Gastroesophageal sphincter (tissue), 4 donors: ENCODE data around the gene FNDC5. TPM values are rescaled to one million over a fixed set of nuclear protein-coding genes. Genes with fewer than 3 reads are reported as not detected.
"Not testable (repeated sequence)": the region's sequence is repeated elsewhere in the genome, so short reads cannot be mapped to it uniquely, and the experiment has no call there.

Experiments used
- ATAC-seq: fragments of 150-250 bp; one replicate; pipeline ENCODE4 v1.9.1; 2016; ENCODE audit warnings: mild to moderate bottlenecking, moderate library complexity
- H3K27ac ChIP-seq, 4 donors: fragments of 200-600 bp; sonication (generic) in 3 of 4; 1 replicate in 3 of 4; 2 replicates in 1 of 4; pipeline ENCODE4 v1.5.1; 2016 to 2019
- H3K27me3 ChIP-seq: fragments of 200-600 bp; sonication (generic); one replicate; pipeline ENCODE4 v1.5.1; 2019
- H3K36me3 ChIP-seq, 2 donors: fragments of 200-600 bp; sonication (generic); one replicate each; pipeline ENCODE4 v1.5.1; 2019; ENCODE audit warnings: control low read depth in 1 of 2
- H3K4me1 ChIP-seq, 3 donors: fragments of 200-600 bp; sonication (generic); 1 replicate in 2 of 3; 2 replicates in 1 of 3; pipeline ENCODE4 v1.5.1; 2016 to 2019; ENCODE audit warnings: control low read depth in 2 of 3
- H3K4me3 ChIP-seq, 2 donors: fragments of 200-600 bp; sonication (generic); one replicate each; pipeline ENCODE4 v1.5.1; 2019; ENCODE audit warnings: mild to moderate bottlenecking in 1 of 2, moderate library complexity in 1 of 2
- H3K9me3 ChIP-seq, 3 donors: fragments of 200-600 bp; sonication (generic); one replicate each; pipeline ENCODE4 v1.5.1; 2017 to 2019; ENCODE audit warnings: control low read depth in 2 of 3
- EP300 ChIP-seq: sonication (generic); formaldehyde crosslinking; IDR thresholded peaks from one replicate; pipeline ENCODE4 v1.6.1; 2017; ENCODE audit warnings: antibody characterized with exemption, mild to moderate bottlenecking
- POLR2A ChIP-seq, 2 donors: fragments of 450-650 bp; IDR thresholded peaks; one replicate each; pipeline ENCODE4 v1.6.1; 2017; ENCODE audit warnings: antibody characterized with exemption in 2 of 2, mild to moderate bottlenecking in 2 of 2, moderate library complexity in 1 of 2
- POLR2AphosphoS5 ChIP-seq: sonication (generic); formaldehyde crosslinking; IDR thresholded peaks from one replicate; pipeline ENCODE4 v1.6.1; 2017; ENCODE audit warnings: antibody characterized with exemption
- WGBS, 2 donors: methylation state at CpG; one replicate each; pipeline ENCODE4 v1.1.5; 2018; ENCODE audit warnings: low coverage in 1 of 2; 5-methylcytosine and 5-hydroxymethylcytosine counted together
- total RNA-seq, 4 donors: library from RNA; depleted of rRNA; stranded (reverse); fragments of >200 nt; gene quantifications; one replicate each; pipeline ENCODE4 v1.1.0, GENCODE V29; 2016
- TF ChIP-seq, protein P1 (sequence below), 4 experiments: fragments of 200-600 bp in 2 of 4; fragments of 450-650 bp in 2 of 4; sonication (generic) in 1 of 4; IDR thresholded peaks; one replicate each; pipeline ENCODE4 v1.5.1; 2017 to 2019; ENCODE audit warnings: antibody characterized with exemption in 4 of 4, mild to moderate bottlenecking in 2 of 4, moderate library complexity in 2 of 4

Gene FNDC5
- total RNA-seq, 4 donors from 2014 or later, result 7.3 to 11.3 (median 8.9) TPM

DNA sequence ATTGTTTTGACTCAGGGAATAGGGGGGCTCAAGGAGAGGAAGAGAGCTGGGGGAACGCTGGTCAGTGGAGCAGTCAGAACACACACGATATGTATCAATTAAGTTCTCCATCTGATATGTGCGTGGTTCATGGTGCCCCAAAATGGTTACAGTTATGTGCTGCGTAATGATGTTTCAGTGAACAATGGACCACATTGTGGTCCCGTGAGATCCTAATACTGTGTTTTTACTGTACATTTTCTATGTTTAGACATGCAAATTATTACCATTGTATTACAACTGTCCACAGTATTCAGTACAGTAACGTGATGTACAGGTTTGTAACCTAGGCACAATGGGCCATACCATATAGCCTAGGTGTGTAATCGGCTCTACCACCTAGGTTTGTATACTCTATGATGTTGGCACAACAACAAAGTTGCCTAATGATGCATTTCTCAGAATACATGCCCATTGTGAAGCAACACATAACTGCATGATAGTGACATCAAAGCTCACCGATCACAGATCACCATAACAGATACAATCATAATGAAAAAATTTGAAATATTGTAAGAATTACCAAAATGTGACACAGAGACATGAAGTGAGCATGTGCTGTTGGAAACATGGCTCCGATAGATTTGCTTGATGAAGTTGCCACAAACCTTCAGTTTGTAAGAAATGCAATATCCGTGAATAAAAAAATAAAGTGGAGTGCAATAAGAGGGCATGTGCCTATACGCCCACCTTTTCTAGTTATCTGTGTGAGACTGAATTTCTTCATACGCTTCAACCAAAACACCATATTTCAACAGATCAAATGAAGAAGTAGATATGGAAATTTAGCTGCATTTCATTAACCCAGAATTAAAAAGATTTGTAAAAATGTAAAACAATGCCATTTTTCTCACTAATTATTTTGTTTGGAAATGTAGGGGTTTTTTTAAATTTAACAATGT, 45.3 kb upstream of the FNDC5 start:
- Histone ChIP-seq H3K27me3 (peaks cover 26% of the 10 kb centered on the region), H3K4me1 (no peaks in the 10 kb centered on the region), H3K4me3 (no peak overlapping the region), H3K36me3 (no peaks in the 10 kb centered on the region), H3K27ac (no peak overlapping the region), H3K9me3 (no peaks in the 10 kb centered on the region)
- 86 to 94% methylated on average over 11 of the region's 12 CpGs for WGBS, 2 donors
- ATAC-seq, result no peak
- no peak for TF ChIP-seq EP300
- TF ChIP-seq POLR2AphosphoS5, result no peak
- no peak for TF ChIP-seq POLR2A (IDR thresholded peaks at IDR 0.05)
- TF ChIP-seq, protein P1, sequence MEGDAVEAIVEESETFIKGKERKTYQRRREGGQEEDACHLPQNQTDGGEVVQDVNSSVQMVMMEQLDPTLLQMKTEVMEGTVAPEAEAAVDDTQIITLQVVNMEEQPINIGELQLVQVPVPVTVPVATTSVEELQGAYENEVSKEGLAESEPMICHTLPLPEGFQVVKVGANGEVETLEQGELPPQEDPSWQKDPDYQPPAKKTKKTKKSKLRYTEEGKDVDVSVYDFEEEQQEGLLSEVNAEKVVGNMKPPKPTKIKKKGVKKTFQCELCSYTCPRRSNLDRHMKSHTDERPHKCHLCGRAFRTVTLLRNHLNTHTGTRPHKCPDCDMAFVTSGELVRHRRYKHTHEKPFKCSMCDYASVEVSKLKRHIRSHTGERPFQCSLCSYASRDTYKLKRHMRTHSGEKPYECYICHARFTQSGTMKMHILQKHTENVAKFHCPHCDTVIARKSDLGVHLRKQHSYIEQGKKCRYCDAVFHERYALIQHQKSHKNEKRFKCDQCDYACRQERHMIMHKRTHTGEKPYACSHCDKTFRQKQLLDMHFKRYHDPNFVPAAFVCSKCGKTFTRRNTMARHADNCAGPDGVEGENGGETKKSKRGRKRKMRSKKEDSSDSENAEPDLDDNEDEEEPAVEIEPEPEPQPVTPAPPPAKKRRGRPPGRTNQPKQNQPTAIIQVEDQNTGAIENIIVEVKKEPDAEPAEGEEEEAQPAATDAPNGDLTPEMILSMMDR (IDR thresholded peaks at IDR 0.05), result no peak

DNA sequence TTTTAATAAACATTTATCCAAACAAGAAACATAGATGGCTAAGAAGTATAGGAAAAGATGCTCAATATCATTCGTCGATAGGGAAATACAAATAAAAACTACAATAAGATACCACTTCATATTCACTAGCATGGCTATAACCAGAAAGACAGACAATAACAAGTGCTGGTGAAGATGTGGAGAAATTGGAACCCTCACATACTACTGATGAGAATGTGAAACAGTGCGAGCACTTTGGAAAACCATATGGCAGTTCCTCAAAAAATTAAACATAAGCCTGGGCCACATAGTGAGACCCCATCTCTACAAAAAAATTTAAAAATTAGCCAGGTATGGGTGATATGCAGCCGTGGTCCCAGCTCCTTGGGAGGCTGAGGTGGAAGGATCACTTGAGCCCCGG, 39.6 kb upstream of the FNDC5 start:
- Histone ChIP-seq H3K9me3 (no peaks in the 10 kb centered on the region), H3K4me3 (no peak overlapping the region), H3K27ac (no peak overlapping the region), H3K36me3 (no peaks in the 10 kb centered on the region), H3K27me3 (peaks cover 5% of the 10 kb centered on the region), H3K4me1 (no peaks in the 10 kb centered on the region)
- no peak for ATAC-seq
- TF ChIP-seq EP300, result no peak
- no peak for TF ChIP-seq POLR2AphosphoS5
- TF ChIP-seq, protein P1 (IDR thresholded peaks at IDR 0.05), result no peak
- TF ChIP-seq POLR2A (IDR thresholded peaks at IDR 0.05), result no peak
- 84 to 90% methylated on average over 2 to 5 of the region's 5 CpGs for WGBS, 2 donors

DNA sequence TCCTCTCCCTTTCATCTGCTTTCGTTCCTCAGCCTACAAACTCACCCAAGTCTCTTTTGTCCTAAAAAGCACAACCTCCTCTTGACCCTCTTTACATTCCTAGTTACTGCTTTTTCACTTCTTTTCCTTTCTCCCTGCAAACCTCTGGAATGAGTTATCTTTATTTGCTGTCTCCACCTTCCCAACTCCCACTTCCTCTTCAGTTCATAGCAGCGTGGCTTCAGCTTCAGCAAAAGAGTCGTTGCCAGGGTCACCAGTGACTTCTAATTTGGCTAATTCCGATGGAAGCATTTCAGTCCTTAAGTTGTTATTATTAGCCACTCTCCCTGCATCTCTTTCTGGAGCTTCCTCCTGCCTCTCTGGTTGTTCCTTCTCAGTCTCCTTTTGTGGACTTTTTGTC, 36.7 kb upstream of the FNDC5 start:
- Histone ChIP-seq H3K4me3 (no peak overlapping the region), H3K27ac (no peak overlapping the region), H3K27me3 (peaks cover 5% of the 10 kb centered on the region), H3K9me3 (no peaks in the 10 kb centered on the region), H3K36me3 (no peaks in the 10 kb centered on the region), H3K4me1 (no peaks in the 10 kb centered on the region)
- WGBS, 2 donors, result 19 to 23% methylated on average over 4 of the region's 4 CpGs
- TF ChIP-seq POLR2AphosphoS5 (no peak), POLR2A (IDR thresholded peaks at IDR 0.05) (no peak)
- ATAC-seq, result no peak

DNA sequence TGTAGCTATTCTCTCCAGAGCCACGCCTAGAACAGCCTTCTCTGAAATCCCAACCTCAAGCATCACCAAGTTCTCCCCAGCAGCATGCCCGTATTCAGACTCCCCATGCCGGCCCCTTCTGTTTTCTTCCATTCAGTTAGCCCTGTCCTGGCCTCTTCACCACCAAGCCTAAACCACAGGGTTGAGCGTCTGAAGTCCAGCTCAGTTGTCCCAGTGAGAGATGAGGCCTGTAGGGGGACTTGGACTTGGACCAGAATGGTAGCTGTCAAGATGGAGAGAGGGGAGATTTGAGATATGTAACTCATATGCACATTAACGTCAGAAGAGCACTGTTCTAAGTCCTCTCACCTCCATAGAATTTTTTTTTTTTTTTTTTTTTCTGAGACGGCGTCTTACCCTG, 35.9 kb upstream of the FNDC5 start:
- Histone ChIP-seq H3K9me3 (no peaks in the 10 kb centered on the region), H3K27ac (no peak overlapping the region), H3K4me1 (peaks cover 0 to 4% (median 0%) of the 10 kb centered on the region in 3 donors), H3K27me3 (peaks cover 5% of the 10 kb centered on the region), H3K4me3 (no peak overlapping the region), H3K36me3 (no peaks in the 10 kb centered on the region)
- TF ChIP-seq POLR2AphosphoS5 (no peak), POLR2A (IDR thresholded peaks at IDR 0.05) (no peak), EP300 (no peak)
- TF ChIP-seq, protein P1 (IDR thresholded peaks at IDR 0.05), result no peak
- no peak for ATAC-seq
- 85 to 89% methylated on average over 3 to 5 of the region's 7 CpGs for WGBS, 2 donors

DNA sequence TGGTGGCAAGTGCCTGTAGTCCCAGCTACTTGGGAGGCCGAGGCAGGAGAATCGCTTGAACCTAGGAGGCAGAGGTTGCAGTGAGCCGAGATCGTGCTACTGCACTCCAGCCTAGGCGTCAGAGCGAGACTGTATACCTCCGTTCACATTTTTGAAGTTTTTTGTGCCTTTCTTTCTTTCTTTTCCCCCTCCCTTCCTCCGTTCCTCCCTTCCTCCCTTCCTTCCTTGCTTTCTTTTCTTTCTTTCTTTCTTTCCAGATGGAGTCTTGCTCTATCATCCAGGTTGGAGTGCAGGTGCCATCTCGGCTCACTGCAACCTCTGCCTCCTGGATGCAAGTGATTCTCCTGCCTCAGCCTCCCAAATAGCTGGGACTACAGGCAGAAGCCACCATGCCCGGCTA, 34.9 kb upstream of the FNDC5 start:
- H3K27ac ChIP-seq, ATAC-seq, H3K9me3 ChIP-seq, H3K4me3 ChIP-seq, H3K27me3 ChIP-seq, H3K36me3 ChIP-seq: not testable (repeated sequence)
- WGBS, 2 donors, result 77% methylated on average over 10 of the region's 10 CpGs; no CpG with 5 or more reads in 1 of the 2 donors
- peaks cover 0 to 12% (median 2%) of the 10 kb centered on the region in 3 donors for H3K4me1 ChIP-seq

DNA sequence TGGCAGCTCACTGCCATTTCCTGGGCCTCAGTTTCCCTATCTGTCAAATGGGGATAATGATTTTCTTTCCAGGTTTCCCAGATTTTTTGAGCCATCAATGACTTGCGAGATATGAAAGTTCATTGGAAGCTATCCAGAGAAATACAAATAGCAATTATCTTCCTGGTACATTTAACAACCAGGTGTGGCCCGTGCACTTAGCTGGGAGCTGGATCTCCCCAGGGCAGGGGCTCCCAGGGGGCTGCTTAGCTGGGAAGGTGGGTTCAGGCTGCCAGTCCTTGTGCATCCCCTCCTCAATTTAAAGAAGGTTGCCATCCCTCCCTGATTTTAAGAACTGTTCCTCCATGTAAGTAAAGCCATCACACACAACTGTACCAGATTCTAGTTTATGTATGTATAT, 34.1 kb upstream of the FNDC5 start:
- ATAC-seq, result no peak
- no peak overlapping the region for H3K4me3 ChIP-seq
- no peak overlapping the region for H3K27ac ChIP-seq

More for the DNA sequence above, 34.1 kb upstream of the FNDC5 start:
- Histone ChIP-seq H3K4me1 (peaks cover 0 to 19% (median 4%) of the 10 kb centered on the region in 3 donors), H3K27me3 (peaks cover 10% of the 10 kb centered on the region), H3K36me3 (no peaks in the 10 kb centered on the region), H3K9me3 (no peaks in the 10 kb centered on the region)
- no peak for TF ChIP-seq EP300
- TF ChIP-seq, protein P1 (IDR thresholded peaks at IDR 0.05), result no peak
- no peak for TF ChIP-seq POLR2AphosphoS5
- TF ChIP-seq POLR2A (IDR thresholded peaks at IDR 0.05), result no peak
- 29 to 60% methylated on average over 1 of the region's 2 CpGs for WGBS, 2 donors
